ENCODE data around the gene PDLIM3.
"Not testable (repeated sequence)": the region's sequence is repeated elsewhere in the genome, so short reads cannot be mapped to it uniquely, and the experiment has no call there.

PDLIM3 gene

GRCh38 chr4:185550933-185551332 is 15.6 kb upstream of the PDLIM3 start:
- DNase-seq, result no peak

- DNase-seq, result no peak
Observed at GRCh38 chr4:185549095-185549639, 13.9 kb upstream of the PDLIM3 start.

GRCh38 chr4:185548587-185548986 is 13.3 kb upstream of the PDLIM3 start:
- no peak for DNase-seq

GRCh38 chr4:185546335-185546734 is 11.0 kb upstream of the PDLIM3 start:
- DNase-seq, result no peak

GRCh38 chr4:185542626-185543315 is 7.5 kb upstream of the PDLIM3 start:
- no peak for DNase-seq

GRCh38 chr4:185541251-185541727 is 6.0 kb upstream of the PDLIM3 start:
- no peak for DNase-seq

GRCh38 chr4:185540487-185541120 is 5.3 kb upstream of the PDLIM3 start:
- no peak for DNase-seq

- no peak for DNase-seq
Observed at GRCh38 chr4:185540040-185540439, 4.7 kb upstream of the PDLIM3 start.

- DNase-seq, result no peak
Observed at GRCh38 chr4:185538806-185539205, 3.5 kb upstream of the PDLIM3 start.

GRCh38 chr4:185536411-185536709 is 1.1 kb upstream of the PDLIM3 start:
- DNase-seq, result no peak

GRCh38 chr4:185535612-185536410 is 504 bp upstream of the PDLIM3 start:
- peak; percentile 49 for DNase-seq

GRCh38 chr4:185534511-185534865 is 819 bp downstream of the PDLIM3 start:
- no peak for DNase-seq

- DNase-seq, result no peak
Observed at GRCh38 chr4:185532795-185533324, 2.4 kb downstream of the PDLIM3 start.

- DNase-seq, result no peak
Observed at GRCh38 chr4:185532293-185532692, 3.0 kb downstream of the PDLIM3 start.

- not testable (repeated sequence) for DNase-seq
Observed at GRCh38 chr4:185531654-185532053, 3.7 kb downstream of the PDLIM3 start.

GRCh38 chr4:185529413-185529812 is 5.9 kb downstream of the PDLIM3 start:
- no peak for DNase-seq

- DNase-seq, result no peak
Observed at GRCh38 chr4:185524888-185525863, 10.1 kb downstream of the PDLIM3 start.

GRCh38 chr4:185523862-185524261 is 11.4 kb downstream of the PDLIM3 start:
- no peak for DNase-seq

- DNase-seq, result no peak
Observed at GRCh38 chr4:185522451-185522850, 12.9 kb downstream of the PDLIM3 start.

- no peak for DNase-seq
Observed at GRCh38 chr4:185520119-185520518, 15.2 kb downstream of the PDLIM3 start.

- no peak for DNase-seq
Observed at GRCh38 chr4:185518494-185518893, 16.8 kb downstream of the PDLIM3 start.

- DNase-seq, result no peak
Observed at GRCh38 chr4:185518069-185518468, 17.2 kb downstream of the PDLIM3 start.

All from DMS153 (cell line).